H1 (cell line): Measurements from ENCODE around the gene PKD2. TPM values are rescaled to one million over a fixed set of nuclear protein-coding genes. Genes with fewer than 3 reads are reported as not detected.

Experiments
- CTCF ChIA-PET: fragments of 300-600 bp; sonication (Branson Sonifier 250); formaldehyde crosslinking; loops from one replicate; lab custom pipeline; 2021; ENCODE audit not compliant: partially characterized antibody; lab: Charles Lee
- POLR2A ChIA-PET: fragments of 300-600 bp; sonication (Branson Sonifier 250); formaldehyde crosslinking; loops from one replicate; lab custom pipeline; 2021; ENCODE audit warnings: inconsistent platforms; ENCODE audit not compliant: partially characterized antibody; lab: Charles Lee
- DNase-seq, 2 experiments: peaks; one replicate each; pipeline versions ENCODE4 v3.0.0 to v3.0.0-alpha.2; 2010 to 2022; ENCODE audit warnings: low spot score in 2 of 2, low read depth in 1 of 2, mixed read lengths in 1 of 2
- FAIRE-seq: peaks from 2 replicates; lab custom pipeline; 2011; peaks lifted over from hg19 to GRCh38; lab: Jason Lieb, UNC
- H2AFZ ChIP-seq: 2 replicates; pipeline ENCODE4 v1.8.1; 2012; ENCODE audit warnings: low read length, inconsistent platforms
- H2AK5ac ChIP-seq: 2 replicates; pipeline ENCODE4 v1.6.1; 2013; ENCODE audit warnings: low read depth, low read length
- H2BK120ac ChIP-seq: replicated peaks from 2 replicates; pipeline ENCODE3; 2013; ENCODE audit warnings: low read depth, low read length, inconsistent platforms
- H2BK12ac ChIP-seq: 2 replicates; pipeline ENCODE4 v1.6.1; 2013; ENCODE audit warnings: low read depth, low read length
- H2BK15ac ChIP-seq: 2 replicates; pipeline ENCODE4 v1.6.1; 2013; ENCODE audit warnings: low read length
- H2BK20ac ChIP-seq: 2 replicates; pipeline ENCODE4 v1.6.1; 2013; ENCODE audit warnings: low read length
- H2BK5ac ChIP-seq: 2 replicates; pipeline ENCODE4 v1.6.1; 2013; ENCODE audit warnings: low read depth, low read length
- H3K14ac ChIP-seq: 2 replicates; pipeline ENCODE4 v1.6.1; 2013; ENCODE audit warnings: inconsistent platforms; ENCODE audit not compliant: insufficient read length
- H3K18ac ChIP-seq: 2 replicates; pipeline ENCODE4 v1.6.1; 2013; ENCODE audit warnings: low read length; ENCODE audit errors: extremely low read depth
- H3K23ac ChIP-seq: 2 replicates; pipeline ENCODE4 v1.6.1; 2013; ENCODE audit warnings: inconsistent platforms; ENCODE audit not compliant: insufficient read length
- H3K23me2 ChIP-seq: 2 replicates; pipeline ENCODE4 v1.6.1; 2013; ENCODE audit warnings: low read depth, low read length
- H3K27ac ChIP-seq: 2 replicates; pipeline ENCODE4 v1.6.1; 2011; ENCODE audit warnings: low read depth, low read length, inconsistent platforms
- H3K27me3 ChIP-seq, 4 experiments: replicated peaks in 1 of 4; 1 replicate in 1 of 4; 2 replicates in 3 of 4; pipeline versions ENCODE4 v1.6.1 to v1.8.1; 2011 to 2013; ENCODE audit warnings: low read length in 3 of 4, mild to moderate bottlenecking in 3 of 4, inconsistent platforms in 2 of 4, mixed read lengths in 2 of 4, moderate library complexity in 1 of 4; ENCODE audit not compliant: control insufficient read depth in 3 of 4, insufficient read depth in 3 of 4; ENCODE audit errors: extremely low read depth in 1 of 4
- H3K36me3 ChIP-seq, 4 experiments: 2 replicates each; pipeline versions ENCODE4 v1.6.1 to v1.8.1; 2011 to 2013; ENCODE audit warnings: mild to moderate bottlenecking in 4 of 4, low read length in 3 of 4, moderate library complexity in 2 of 4, control low read depth in 1 of 4, inconsistent platforms in 1 of 4; ENCODE audit not compliant: insufficient read depth in 4 of 4, control insufficient read depth in 2 of 4
- H3K4ac ChIP-seq: replicated peaks from 2 replicates; pipeline ENCODE3; 2013; ENCODE audit warnings: low read length, low read depth, mixed read lengths, inconsistent platforms; ENCODE audit not compliant: insufficient read length
- H3K4me1 ChIP-seq, 4 experiments: replicated peaks in 1 of 4; 1 replicate in 1 of 4; 2 replicates in 3 of 4; pipeline versions ENCODE4 v1.6.1 to v1.8.1; 2011 to 2013; ENCODE audit warnings: low read length in 3 of 4, inconsistent platforms in 2 of 4, mixed read lengths in 1 of 4; ENCODE audit not compliant: insufficient read depth in 4 of 4, control insufficient read depth in 3 of 4
- H3K4me2 ChIP-seq, 2 experiments: 2 replicates each; pipeline versions ENCODE4 v1.6.1 to v1.8.1; 2011 to 2013; ENCODE audit warnings: low read depth in 2 of 2, low read length in 2 of 2, control low read depth in 1 of 2, inconsistent platforms in 1 of 2, mild to moderate bottlenecking in 1 of 2; ENCODE audit not compliant: insufficient read depth in 1 of 2
- H3K4me3 ChIP-seq, 4 experiments: fragments of 200-600, 300-600 bp in 1 of 4; sonication (generic), shearing (Covaris generic), sonication (Bioruptor Twin) in 1 of 4; 2 replicates each; pipeline versions ENCODE4 v1.5.1 to v1.8.1; 2011 to 2016; ENCODE audit warnings: low read length in 4 of 4, low read depth in 3 of 4, control low read depth in 2 of 4, inconsistent platforms in 2 of 4, mild to moderate bottlenecking in 2 of 4, mixed read lengths in 1 of 4, moderate library complexity in 1 of 4; ENCODE audit not compliant: insufficient read depth in 2 of 4; ENCODE audit errors: extremely low read depth in 1 of 4
- H3K56ac ChIP-seq: replicated peaks from 2 replicates; pipeline ENCODE3; 2013; ENCODE audit warnings: low read depth, mild to moderate bottlenecking, mixed read lengths, low read length, inconsistent platforms; ENCODE audit not compliant: insufficient read length
- H3K79me1 ChIP-seq: 2 replicates; pipeline ENCODE4 v1.6.1; 2013; ENCODE audit warnings: low read depth, low read length, control low read depth
- H3K79me2 ChIP-seq, 2 experiments: 2 replicates each; pipeline versions ENCODE4 v1.6.1 to v1.8.1; 2012 to 2013; ENCODE audit warnings: low read length in 2 of 2, mild to moderate bottlenecking in 2 of 2, inconsistent platforms in 1 of 2; ENCODE audit not compliant: insufficient read depth in 2 of 2, control insufficient read depth in 1 of 2
- H3K9ac ChIP-seq, 4 experiments: replicated peaks in 1 of 4; 1 replicate in 1 of 4; 2 replicates in 3 of 4; pipeline versions ENCODE4 v1.6.1 to v1.8.1; 2011 to 2013; ENCODE audit warnings: low read depth in 3 of 4, low read length in 3 of 4, control low read depth in 2 of 4, mild to moderate bottlenecking in 2 of 4, moderate library complexity in 2 of 4, inconsistent platforms in 1 of 4; ENCODE audit errors: extremely low read depth in 1 of 4
- H3K9me3 ChIP-seq, 2 experiments: 2 replicates each; pipeline versions ENCODE4 v1.6.1 to v1.8.1; 2012 to 2013; ENCODE audit warnings: mild to moderate bottlenecking in 2 of 2, moderate library complexity in 2 of 2, control low read depth in 1 of 2, inconsistent platforms in 1 of 2, low read depth in 1 of 2, low read length in 1 of 2, mixed read lengths in 1 of 2; ENCODE audit not compliant: insufficient read depth in 2 of 2
- H4K20me1 ChIP-seq, 2 experiments: replicated peaks in 1 of 2; 2 replicates each; pipeline versions ENCODE3 to v1.8.1; 2011 to 2013; ENCODE audit warnings: inconsistent platforms in 2 of 2, low read length in 2 of 2, mild to moderate bottlenecking in 1 of 2; ENCODE audit not compliant: insufficient read depth in 2 of 2, control insufficient read depth in 1 of 2
- H4K5ac ChIP-seq: 2 replicates; pipeline ENCODE4 v1.6.1; 2013; ENCODE audit warnings: low read length, low read depth, mixed read lengths, inconsistent platforms; ENCODE audit not compliant: insufficient read length
- H4K8ac ChIP-seq: 2 replicates; pipeline ENCODE4 v1.8.0; 2013; ENCODE audit warnings: mild to moderate bottlenecking, moderate library complexity, low read length, inconsistent platforms; ENCODE audit not compliant: insufficient read depth; ENCODE audit errors: extremely low read depth
- H4K91ac ChIP-seq: replicated peaks from 2 replicates; pipeline ENCODE3; 2013; ENCODE audit warnings: low read length, mixed read lengths, inconsistent platforms; ENCODE audit not compliant: insufficient read length
- ASH2L ChIP-seq: fragments of 200-600, 300-600 bp; sonication (generic); IDR thresholded peaks from one replicate; pipeline ENCODE4 v1.7.1; 2017; ENCODE audit warnings: low read length
- CBX5 ChIP-seq: fragments of 300-800, 300-1000 bp; sonication (generic); IDR thresholded peaks from 2 replicates; pipeline ENCODE4 v1.7.1; 2016; ENCODE audit warnings: antibody characterized with exemption, low read length, low read depth
- CBX8 ChIP-seq: fragments of 300-800, 300-1000 bp; sonication (generic); IDR thresholded peaks from 2 replicates; pipeline ENCODE4 v1.7.1; 2016; ENCODE audit warnings: low read depth, low read length, borderline replicate concordance
- CEBPB ChIP-seq: IDR thresholded peaks from 2 replicates; pipeline ENCODE4 v1.6.1; 2012; ENCODE audit warnings: low read depth, low read length
- CHD2 ChIP-seq: IDR thresholded peaks from 2 replicates; pipeline ENCODE4 v1.6.1; 2012; ENCODE audit warnings: low read length, improper control_type of control experiment
- KDM4A ChIP-seq: IDR thresholded peaks from one replicate; pipeline ENCODE4 v1.7.1; 2012; ENCODE audit warnings: low read depth, mild to moderate bottlenecking, moderate library complexity, low read length, inconsistent platforms; ENCODE audit not compliant: severe bottlenecking
- KDM5A ChIP-seq: fragments of 200-600 bp; IDR thresholded peaks from 2 replicates; pipeline ENCODE4 v1.7.1; 2012; ENCODE audit warnings: mild to moderate bottlenecking, low read length, inconsistent platforms, mixed read lengths
- MAX ChIP-seq: IDR thresholded peaks from 2 replicates; pipeline ENCODE4 v1.6.1; 2012; ENCODE audit warnings: inconsistent platforms
- RFX5 ChIP-seq: IDR thresholded peaks from 2 replicates; pipeline ENCODE4 v1.6.1; 2011; ENCODE audit warnings: low read depth, low read length, improper control_type of control experiment, borderline replicate concordance
- SIX5 ChIP-seq: IDR thresholded peaks from 2 replicates; pipeline ENCODE4 v1.6.1; 2011; ENCODE audit warnings: mild to moderate bottlenecking, low read depth, low read length
- SP1 ChIP-seq: IDR thresholded peaks from 2 replicates; pipeline ENCODE4 v1.6.1; 2011; ENCODE audit warnings: low read depth, low read length
- SRF ChIP-seq: IDR thresholded peaks from 2 replicates; pipeline ENCODE4 v1.6.1; 2011; ENCODE audit warnings: mild to moderate bottlenecking, low read depth, low read length, moderate library complexity
- TAF1 ChIP-seq: IDR thresholded peaks from 2 replicates; pipeline ENCODE4 v1.6.1; 2011; ENCODE audit warnings: mild to moderate bottlenecking, low read depth, low read length
- ZNF274 ChIP-seq: IDR thresholded peaks from 2 replicates; pipeline ENCODE4 v1.7.0; 2012; ENCODE audit warnings: low read length, borderline replicate concordance; ENCODE audit errors: extremely low read depth
- WGBS, 2 experiments: shearing (Covaris generic) in 1 of 2; methylation state at CpG; one replicate each; pipeline versions ENCODE4 v1.1.6 to v1.1.7; 2013 to 2015; ENCODE audit warnings: low lambda C conversion rate in 2 of 2, mixed read lengths in 2 of 2, inconsistent platforms in 1 of 2, low coverage in 1 of 2, missing lambda C conversion rate in 1 of 2; ENCODE audit not compliant: insufficient replicate concordance in 2 of 2, insufficient coverage in 1 of 2, insufficient read length in 1 of 2; ENCODE audit errors: extremely low coverage in 1 of 2, missing lambda C conversion rate in 1 of 2; 5-methylcytosine and 5-hydroxymethylcytosine counted together
- polyA plus RNA-seq, 7 experiments: library from polyadenylated mRNA; depleted of rRNA in 3 of 7; stranded (reverse) in 5 of 7; unstranded in 2 of 7; fragments of >200 nt in 5 of 7; fragments of 200-250 nt in 2 of 7; gene quantifications; 1 replicate in 5 of 7; 2 replicates in 1 of 7; 4 replicates in 1 of 7; pipeline versions ENCODE4 v1.2.1 to v1.2.3, GENCODE V29; 2011 to 2013; ENCODE audit warnings: missing spikeins in 2 of 7, mixed read lengths in 2 of 7
- total RNA-seq: library from RNA; stranded (reverse); fragmentation: NEBNext Ultra II Directional; extraction: Animal tissue kit (Norgen Biotek cat#: 25700); gene quantifications from 2 replicates; pipeline ENCODE4 v1.2.1, GENCODE V29; 2021
- TF ChIP-seq, protein P1 (sequence below): IDR thresholded peaks from 2 replicates; pipeline ENCODE4 v1.6.1; 2012; ENCODE audit warnings: inconsistent platforms

Gene PKD2
- total and polyA plus RNA-seq, 2 of the 8 experiments (the other 6 are each of a cell fraction or from before 2014, with no cell fraction given): 16.0 to 32.0 TPM

DNA sequence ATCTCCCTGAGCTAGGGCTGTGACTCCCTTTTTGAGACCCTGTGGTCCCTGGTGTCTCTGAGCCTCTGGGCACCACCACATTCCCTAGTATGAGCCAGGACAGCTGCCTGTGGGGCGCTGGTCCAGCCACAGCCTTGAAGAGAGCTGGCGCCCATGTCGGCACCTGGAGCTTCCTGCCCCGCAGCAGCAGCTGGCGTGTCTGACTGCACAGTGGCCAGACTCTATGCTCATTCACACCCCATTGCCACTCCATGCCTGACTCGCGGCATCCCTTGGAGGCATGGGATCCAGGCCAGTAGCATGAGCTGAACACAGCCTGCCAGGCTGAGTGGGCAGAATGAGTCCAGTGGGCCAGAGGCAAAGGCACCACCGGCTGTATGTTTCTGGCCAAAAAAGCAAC lies 40.2 kb upstream of the PKD2 start:
- no peak overlapping the region for H3K4ac ChIP-seq
- no peak overlapping the region for H3K56ac ChIP-seq
- H3K79me2 ChIP-seq: no peaks in the 10 kb centered on the region
- no peak overlapping the region for H2BK5ac ChIP-seq
- ChIA-PET POLR2A (interaction anchor here (0.6 to 5.5 kb wide), 8 partner anchors 12 to 46 kb away, joined by 3 to 20 read pairs (median 8); no protein-coding TSS in a partner anchor), CTCF (interaction anchor here (0.7 to 7.1 kb wide), 15 partner anchors 8 to 264 kb away, joined by 3 to 94 read pairs (median 8); partner anchors contain the start of gene SPP1)
- H4K20me1 ChIP-seq: no peaks in the 10 kb centered on the region
- no peak overlapping the region for H3K14ac ChIP-seq
- H3K27me3 ChIP-seq: no peaks in the 10 kb centered on the region
- no peak overlapping the region for H2BK12ac ChIP-seq
- H3K4me2 ChIP-seq: no peak overlapping the region
- no peak overlapping the region for H3K27ac ChIP-seq
- H3K79me1 ChIP-seq: no peaks in the 10 kb centered on the region
- H3K23me2 ChIP-seq: no peaks in the 10 kb centered on the region
- H2BK15ac ChIP-seq: no peak overlapping the region
- no peak overlapping the region for H3K9ac ChIP-seq
- no peak overlapping the region for H2BK20ac ChIP-seq
- H3K4me1 ChIP-seq: peaks cover 0 to 4% (median 2%) of the 10 kb centered on the region in 4 experiments; a peak in 2 of 7 replicates
- FAIRE-seq (no peak), DNase-seq (no peak)
- H3K4me3 ChIP-seq: no peak overlapping the region
- no peaks in the 10 kb centered on the region for H3K36me3 ChIP-seq
- H4K5ac ChIP-seq: no peak overlapping the region
- H3K23ac ChIP-seq: no peak overlapping the region
- H3K18ac ChIP-seq: no peak overlapping the region
- no peak overlapping the region for H2AK5ac ChIP-seq
- H3K9me3 ChIP-seq: no peaks in the 10 kb centered on the region
- 92% methylated on average over 8 of the region's 8 CpGs; no CpG with 5 or more reads in 1 of the 2 experiments for WGBS, 2 experiments
- H2BK120ac ChIP-seq: no peak overlapping the region
- no peak overlapping the region for H4K8ac ChIP-seq
- H2AFZ ChIP-seq: no peak overlapping the region
- H4K91ac ChIP-seq: no peak overlapping the region
- TF ChIP-seq KDM4A (no peak), CEBPB (no peak), KDM5A (no peak), CBX5 (no peak), ASH2L (no peak), SP1 (no peak), CBX8 (no peak), RFX5 (no peak), SIX5 (no peak), ZNF274 (no peak), MAX (no peak), TAF1 (no peak), SRF (no peak), CHD2 (no peak)
- TF ChIP-seq, protein P1, sequence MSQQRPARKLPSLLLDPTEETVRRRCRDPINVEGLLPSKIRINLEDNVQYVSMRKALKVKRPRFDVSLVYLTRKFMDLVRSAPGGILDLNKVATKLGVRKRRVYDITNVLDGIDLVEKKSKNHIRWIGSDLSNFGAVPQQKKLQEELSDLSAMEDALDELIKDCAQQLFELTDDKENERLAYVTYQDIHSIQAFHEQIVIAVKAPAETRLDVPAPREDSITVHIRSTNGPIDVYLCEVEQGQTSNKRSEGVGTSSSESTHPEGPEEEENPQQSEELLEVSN: no peak
